HG03045 (cell line): ENCODE data around the gene SLC2A13.
"Not testable (repeated sequence)": the region's sequence is repeated elsewhere in the genome, so short reads cannot be mapped to it uniquely, and the experiment has no call there.

ENCODE experiments used
- ATAC-seq: cut with Tn5 transposase; IDR thresholded peaks from one replicate; pipeline ENCODE4 v1.9.1; 2021; ENCODE audit warnings: mild to moderate bottlenecking, moderate library complexity; ENCODE audit not compliant: unreplicated experiment

The SLC2A13 gene

DNA sequence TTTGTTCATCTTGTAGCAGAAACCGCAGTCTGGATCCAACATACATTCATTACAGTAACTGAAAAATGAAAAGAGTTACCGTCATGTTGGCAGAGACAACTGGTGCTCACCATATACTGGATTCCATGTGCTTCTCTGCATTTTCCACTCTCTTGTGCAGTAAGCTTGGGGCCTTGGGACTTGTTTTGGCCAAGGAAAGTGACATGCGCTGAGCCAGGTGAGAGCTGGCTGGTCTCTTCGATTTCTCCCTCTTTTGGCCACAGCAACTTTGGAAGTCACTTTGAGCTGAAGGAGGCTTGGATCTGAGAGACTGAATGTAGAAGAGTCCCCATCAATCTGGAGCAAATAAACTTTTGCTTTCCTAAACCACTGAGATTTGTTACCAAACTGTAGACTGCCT lies 275.7 kb downstream of the SLC2A13 start:
- no peak for ATAC-seq

DNA sequence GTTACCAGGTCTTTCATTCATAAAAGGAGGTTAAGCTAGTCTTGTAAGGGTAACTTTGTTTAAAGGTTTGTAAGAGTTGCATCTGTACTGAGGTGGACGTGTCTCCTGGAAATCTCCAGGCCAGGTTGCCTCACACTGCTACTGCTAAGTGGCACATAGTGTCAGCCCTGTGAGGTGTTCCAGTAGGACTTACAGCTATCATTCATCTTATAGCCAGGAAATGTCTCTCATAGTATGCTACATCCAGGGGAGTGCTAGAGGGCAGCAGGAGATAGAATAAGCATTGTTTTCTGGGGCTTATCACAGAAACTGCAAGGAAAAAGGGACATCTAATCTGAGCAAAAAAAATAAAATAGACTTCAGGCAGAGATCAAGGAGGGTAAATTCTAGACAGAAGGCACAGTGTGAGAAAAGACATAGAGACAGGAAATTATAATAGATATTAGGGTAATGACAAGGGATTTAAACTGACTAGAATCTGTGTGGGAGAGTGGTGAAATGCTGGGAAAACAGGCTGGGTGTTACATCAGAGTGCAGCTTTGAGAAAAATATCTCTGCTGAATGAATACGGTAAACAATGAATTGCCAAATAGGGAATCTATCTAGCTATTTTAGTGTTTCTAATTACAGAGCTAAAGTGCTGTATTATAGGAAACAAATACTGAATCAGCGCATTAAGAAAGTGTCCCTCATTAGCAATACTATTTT lies 281.2 kb downstream of the SLC2A13 start:
- ATAC-seq: no peak

DNA sequence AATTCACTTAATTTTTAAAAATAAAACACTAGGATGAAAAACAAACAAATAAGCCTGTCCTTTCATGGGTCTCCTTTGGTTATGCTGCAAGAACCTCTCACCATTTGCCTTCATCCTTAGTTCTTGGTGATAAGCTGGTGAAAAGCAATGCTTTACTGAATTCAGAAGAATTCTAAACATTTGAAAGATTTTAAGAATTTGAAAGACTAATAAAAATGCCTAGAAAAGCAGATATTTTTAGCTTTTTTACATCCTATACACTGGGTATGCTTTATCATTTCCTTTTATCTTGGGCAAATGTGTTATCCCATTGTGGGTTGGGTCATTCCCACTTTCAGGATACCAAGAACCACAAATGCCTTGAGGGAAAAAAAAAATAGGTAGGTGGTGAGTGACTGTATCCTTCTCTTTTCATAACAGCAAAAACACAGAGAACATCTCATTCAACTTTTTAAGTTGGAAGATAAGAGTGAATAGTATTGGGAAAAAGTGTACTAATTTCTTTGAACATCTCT lies 289.2 kb downstream of the SLC2A13 start:
- no peak for ATAC-seq

DNA sequence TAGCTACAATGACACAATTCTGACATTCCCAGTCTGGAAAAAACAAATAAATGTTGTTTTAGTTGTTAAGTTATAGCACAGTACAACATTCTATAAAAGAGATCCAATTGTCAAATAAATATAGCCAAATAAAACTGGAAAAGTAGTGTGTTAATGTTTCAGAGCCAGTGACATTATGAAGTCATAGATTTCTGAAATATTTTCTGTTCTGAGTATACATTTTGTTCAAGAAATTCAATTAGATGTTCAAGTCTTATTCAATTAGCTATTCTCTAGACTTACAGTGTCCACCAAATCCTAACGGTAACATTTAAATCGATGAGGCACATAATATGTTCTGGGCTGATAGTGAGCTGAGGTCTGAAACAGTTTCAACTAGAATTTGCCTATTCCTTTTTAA lies 290.1 kb downstream of the SLC2A13 start:
- ATAC-seq: no peak

DNA sequence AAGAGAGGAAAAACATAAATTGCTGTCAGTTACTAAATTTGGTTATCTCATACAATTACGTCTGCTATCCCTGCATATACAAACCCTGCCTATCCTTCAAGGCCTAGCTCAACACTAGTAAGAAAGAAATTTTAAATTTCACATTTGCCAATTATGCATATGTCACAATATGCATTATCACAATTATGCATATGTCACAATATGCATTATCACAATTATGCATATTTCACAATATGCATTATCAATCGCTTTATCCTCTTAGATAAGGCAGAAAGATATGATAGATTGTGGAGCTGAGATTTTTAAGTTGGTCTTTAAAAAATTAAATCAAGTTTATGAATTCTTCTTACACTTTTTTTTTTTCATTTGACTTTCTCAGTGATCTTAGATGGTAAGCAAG lies 291.3 kb downstream of the SLC2A13 start:
- no peak for ATAC-seq

DNA sequence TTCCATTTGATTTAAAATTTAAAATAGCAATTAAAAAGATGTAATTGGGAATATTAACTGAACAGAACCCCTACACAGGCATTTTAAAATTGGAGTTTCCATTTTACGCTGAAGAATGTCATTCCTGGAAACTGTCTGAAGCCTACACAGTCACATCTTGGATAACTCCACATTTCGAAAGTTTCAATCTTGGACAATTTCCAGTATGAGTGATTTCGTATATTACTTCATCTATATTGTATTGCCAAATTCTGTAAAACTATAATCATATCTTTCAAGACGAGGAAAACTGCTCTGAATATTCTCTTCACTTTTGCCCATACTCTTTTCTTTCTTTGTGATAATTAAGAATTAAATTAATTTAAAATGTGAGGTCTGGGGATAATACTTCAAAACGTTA lies 292.1 kb downstream of the SLC2A13 start:
- ATAC-seq: no peak

DNA sequence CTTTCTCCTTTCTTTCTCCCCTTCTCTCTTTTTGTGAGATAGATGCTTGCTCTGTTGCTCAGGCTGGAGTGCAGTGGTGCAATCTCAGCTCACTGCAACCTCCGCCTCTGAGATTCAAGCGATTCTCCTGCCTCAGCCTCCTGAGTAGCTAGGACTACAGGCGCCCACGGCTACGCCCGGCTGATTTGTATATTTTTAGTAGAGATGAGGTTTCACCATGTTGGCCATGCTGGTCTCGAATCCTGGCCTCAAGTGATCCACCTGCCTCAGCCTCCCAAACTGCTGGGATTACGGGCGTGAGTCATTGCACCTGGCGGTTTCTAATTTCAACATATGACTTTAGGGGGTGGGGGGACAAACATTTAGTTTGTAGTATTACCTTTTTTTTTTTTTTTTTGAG lies 293.4 kb downstream of the SLC2A13 start:
- ATAC-seq: not testable (repeated sequence)

DNA sequence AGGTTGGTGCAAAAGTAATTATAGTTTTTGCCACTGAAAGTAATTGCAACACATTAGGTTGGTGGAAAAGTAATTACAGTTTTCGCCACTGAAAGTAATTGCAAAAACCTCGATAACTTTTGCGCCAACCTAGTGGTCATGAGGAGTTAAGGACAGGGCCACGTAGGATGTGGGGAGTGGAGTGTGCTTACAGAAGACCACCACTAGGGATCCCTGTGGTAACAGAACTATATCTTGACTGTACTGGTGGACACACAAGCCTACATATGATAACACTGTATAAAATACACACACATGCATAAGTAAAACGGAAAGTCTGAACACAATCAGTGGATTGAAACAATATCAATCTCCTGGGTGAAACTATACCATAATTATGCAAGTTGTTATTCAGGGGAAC lies 298.8 kb downstream of the SLC2A13 start:
- no peak for ATAC-seq

DNA sequence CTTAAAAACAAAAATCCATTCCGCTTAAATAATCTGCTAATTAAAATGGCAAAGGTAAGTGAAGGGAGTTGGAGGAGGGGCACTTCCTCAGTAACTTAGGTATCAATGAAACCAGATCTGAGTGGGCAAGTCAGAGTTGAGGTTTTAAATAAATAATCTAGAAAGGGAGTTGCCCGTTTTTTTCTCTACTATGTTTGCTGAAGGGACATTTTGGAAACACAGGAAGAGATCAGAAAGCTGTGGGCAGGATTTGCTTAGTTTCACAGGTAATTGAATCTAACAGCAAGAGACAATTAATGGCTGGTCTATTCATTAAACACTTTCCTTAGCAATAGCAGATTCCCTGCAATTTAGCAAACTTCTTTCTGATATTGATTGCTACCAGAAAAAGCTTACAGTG lies 300.2 kb downstream of the SLC2A13 start:
- ATAC-seq: no peak

DNA sequence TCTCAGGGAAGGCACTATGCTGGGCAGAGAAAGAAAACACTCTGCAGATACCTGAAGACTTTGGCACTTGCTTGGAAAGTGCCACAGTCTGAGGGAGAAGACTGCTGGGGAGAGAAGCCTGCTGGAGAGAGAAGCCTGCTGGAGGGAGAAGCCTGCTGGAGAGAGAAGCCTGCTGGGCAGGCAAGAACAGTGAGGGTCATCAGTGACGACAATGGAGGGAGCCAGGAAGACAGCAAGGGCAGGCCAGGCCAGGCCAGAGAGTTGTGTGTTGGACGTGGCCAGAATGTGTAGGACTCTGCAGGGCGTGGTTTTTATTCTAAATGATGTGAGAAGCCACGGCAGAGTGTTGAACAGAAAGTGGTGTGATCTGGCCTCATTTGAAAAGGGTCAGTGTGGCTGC lies 301.0 kb downstream of the SLC2A13 start:
- ATAC-seq: no peak

DNA sequence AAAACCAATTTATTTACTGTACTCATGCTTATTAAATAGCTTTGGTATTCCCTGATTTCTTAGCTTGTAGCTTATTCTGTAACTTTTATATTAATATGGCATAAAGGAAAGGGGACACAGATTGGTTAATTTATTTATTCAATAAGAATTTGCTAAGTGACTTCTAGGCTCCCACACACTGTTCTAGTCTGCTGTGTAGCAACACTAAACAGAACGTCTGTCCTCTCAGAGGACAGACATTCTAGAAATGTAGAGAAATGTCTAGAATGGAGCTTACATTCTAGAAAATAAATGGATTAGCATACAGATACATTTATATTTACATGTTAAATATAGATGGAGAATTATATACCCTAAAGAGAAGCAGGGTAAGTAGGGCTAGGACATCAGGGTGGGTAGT lies 301.4 kb downstream of the SLC2A13 start:
- ATAC-seq: no peak

DNA sequence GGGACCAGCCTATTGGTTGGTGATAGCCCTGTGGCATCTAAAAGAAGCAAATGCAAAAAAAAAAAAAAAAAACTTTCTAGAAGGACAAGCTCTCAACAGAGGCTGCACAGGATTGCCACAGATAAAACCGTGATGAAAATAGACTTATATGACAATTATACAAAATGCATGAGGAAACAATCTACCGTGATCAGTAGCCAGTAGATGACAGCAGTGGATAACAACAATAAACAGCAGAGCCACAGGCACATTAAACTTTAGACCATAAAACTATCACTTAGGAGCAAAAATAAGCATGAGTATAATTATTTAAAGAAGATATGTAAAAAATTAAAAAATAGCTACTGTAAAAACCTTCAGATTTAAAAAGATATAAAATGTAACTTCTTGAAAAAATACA lies 302.7 kb downstream of the SLC2A13 start:
- ATAC-seq: no peak

DNA sequence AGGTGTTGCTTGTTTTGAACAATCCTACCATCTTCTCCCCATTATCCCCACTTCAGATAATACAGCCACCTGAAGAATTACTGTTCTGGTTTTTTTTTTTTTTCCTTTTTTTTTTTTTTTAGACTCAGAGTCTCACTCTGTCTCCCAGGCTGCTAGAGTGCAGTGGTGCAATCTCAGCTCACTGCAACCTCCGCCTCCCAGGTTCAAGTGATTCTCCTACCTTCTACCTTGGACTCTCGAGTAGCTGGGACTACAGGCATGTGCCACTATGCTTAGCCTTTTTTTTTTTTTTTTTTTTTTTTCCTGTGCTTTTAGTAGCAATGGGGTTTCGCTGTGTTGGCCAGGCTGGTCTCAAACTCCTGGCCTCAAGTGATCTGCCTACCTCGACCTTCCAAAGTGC lies 306.9 kb downstream of the SLC2A13 start:
- no peak for ATAC-seq

DNA sequence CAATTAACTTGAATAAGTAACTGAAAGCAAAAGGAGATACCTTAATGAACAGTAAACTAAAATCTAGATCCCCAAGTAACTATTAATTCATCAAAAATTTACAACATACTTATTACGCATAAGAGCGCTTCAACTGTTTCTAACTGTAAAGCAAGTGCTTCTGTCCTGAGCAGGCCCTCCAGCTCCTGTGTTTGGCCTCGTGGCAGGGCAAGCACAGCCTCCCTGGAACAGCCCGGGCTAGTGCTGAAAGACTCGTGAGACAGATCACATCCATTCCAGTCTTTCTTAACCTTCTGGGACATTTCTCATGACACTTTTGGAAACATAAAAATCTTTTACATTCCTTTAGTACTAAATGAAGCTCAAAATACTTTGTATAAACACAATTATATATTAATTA lies 307.5 kb downstream of the SLC2A13 start:
- ATAC-seq: no peak

DNA sequence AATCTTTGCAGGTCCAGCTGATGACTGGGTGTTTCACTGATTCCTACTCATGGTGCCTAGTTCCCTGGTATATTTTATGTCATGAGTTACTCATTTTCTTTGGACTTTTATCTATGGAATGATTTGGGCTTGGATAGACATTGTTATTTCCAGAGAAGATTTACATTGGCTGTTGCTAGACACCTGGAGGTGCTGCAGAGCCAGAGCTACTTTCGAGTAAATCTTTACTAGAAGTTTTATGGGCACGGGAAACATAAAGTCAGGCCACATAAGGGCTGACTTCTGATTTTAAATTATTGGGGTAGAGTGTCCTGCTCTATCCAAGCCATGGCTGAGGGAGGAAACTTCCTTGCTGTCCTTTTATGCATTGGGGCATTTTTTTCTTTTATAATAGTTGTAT lies 310.4 kb downstream of the SLC2A13 start:
- ATAC-seq: no peak

DNA sequence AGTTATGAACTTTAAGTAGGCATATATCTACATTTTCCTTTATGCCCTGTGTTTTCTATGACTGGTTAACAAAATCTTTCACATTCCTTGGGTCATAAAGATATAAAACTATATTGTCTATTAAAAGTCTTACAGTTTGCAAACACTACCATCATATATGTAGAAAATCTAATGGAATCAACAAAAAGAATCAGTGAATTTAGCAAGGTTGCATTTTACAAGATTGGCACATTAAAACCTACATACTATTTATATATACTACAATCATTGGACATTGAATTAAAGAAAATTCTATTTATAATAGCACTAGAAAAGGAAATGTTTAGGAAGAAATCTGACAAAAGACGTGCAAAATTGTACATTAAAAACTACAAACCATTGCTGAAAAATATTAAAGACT lies 312.9 kb downstream of the SLC2A13 start:
- ATAC-seq: no peak

DNA sequence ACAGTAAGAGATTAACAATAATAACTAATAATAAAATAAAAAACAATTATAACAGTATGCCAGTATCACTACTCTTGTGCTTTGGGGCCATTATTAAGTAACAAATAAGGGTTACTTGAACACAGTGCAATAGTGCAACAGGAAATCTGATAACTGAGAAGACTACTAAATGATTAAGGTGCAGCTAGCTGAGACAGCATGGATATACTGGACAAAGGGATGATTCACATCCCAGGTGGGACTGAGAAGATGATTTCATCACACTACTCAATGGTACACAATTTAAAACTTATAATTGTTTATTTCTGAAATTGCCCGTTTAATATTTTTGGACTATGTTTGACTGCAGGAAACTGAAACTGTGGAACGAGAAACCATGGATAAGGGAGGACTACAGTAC lies 317.6 kb downstream of the SLC2A13 start:
- ATAC-seq: no peak

DNA sequence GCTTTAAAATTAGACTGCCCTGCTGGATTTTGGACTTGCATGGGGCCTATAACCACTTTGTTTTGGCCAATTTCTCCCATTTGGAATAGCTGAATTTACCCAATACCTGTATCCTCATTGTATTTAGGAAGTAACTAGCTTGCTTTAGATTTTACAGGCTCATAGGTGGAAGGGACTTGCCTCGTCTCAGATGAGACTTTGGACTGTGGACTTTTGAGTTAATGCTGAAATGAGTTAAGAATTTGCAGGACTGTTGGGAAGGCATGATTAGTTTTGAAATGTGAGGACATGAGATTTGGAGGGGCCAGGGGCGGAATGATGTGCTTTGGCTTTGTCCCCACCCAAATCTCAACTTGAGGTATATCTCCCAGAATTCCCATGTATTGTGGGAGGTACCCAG lies 320.1 kb downstream of the SLC2A13 start:
- not testable (repeated sequence) for ATAC-seq

DNA sequence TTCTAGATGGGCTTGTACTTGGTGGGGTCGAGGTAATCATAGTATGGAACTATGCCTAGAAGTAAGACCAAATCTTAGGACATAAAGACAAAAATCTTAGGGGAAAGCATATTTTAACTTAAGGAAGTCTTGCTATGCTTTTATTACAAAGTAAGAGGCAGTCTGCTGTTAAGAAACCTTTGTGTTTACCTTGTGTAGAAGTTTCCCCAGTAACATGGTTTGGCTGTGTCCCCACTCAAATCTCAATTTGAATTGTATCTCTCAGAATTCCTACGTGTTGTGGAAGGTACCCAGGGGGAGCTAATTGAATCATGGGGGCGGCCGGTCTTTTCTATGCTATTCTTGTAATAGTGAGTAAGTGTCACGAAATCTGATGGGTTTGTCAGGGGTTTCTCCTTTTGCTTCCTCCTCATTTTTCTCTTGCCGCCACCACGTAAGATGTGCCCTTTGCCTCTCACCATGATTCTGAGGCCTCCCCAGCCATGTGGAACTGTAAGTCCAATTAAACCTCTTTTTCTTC lies 323.8 kb downstream of the SLC2A13 start:
- ATAC-seq: no peak

DNA sequence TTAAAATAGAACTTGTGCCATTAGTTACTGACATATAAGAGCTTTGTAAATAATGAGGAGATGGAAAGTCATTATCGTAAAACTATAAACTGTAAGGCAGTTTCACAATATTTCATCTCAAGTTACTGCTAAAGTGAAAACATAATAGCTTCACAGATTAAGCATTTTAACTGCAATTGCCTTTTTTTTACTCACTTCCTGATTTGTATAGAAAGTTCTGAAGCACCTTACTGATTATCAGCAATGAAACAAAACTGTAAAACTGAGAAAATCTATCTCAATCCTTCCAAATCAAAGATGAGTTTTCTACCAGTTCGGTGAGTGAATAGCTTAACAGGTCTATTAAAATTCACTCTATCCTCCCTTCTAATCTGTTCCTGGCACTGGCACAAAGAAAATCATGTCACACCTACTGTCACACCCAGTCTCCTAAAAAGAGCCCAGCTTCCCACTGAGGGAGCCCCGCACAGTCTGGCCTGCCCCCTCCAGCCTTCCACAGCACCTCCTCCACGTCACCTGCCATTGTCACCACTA lies 324.9 kb downstream of the SLC2A13 start:
- ATAC-seq: no peak

DNA sequence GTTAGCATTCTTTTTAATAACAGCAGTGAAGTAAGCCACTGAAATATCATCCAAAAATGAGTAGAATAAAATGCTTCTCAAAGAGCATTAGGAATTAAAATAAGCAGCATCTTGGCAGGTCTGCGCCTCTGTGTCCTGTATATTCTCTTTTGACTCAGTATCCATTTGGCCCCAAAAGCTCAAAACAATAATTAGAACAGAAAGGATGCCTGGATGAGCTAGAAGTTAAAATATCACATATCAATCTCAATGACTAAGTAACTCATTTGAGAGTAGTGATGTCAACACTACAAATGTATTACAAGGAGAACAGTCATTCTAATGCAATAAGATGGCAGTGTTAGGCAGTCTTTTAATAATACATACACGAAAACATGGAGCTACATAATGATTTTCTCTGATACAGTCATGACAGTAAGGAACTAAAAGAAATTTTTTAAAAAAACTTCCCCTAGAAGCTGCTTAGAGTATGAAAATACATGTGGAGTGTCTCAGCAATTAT lies 325.4 kb downstream of the SLC2A13 start:
- ATAC-seq: no peak

DNA sequence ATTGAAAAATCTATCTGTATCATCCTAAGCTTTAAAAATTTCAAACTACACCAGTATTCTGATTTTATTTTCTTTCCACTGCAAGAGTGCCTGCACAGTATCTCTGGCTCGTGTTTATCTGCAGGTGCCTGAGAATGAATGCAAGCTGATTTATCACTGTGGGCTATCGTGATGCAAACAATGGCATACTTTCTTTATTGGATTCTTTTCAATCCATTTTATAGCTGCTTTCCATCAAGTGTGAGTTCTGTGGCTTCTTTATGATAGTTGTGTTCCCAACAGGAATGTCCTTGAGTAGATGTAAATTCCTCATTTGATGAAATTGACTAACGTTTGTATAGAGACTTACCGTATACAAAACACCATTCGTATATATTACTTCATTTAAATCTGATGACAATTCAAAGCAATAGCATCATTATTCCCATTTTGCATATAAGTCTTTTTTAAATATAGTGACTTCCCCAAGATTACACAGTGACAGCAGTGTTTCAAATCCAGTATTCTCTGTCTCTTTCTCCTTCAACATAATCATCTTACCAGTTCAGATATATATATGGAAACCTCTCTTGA lies 326.0 kb downstream of the SLC2A13 start:
- no peak for ATAC-seq
